ENCODE measurements around the gene PTHLH. TPM values are rescaled to one million over a fixed set of nuclear protein-coding genes. Genes with fewer than 3 reads are reported as not detected.

The PTHLH gene
- total and polyA plus RNA-seq, 2 donors (not counting 3 experiments of a cell fraction or from before 2014, with no cell fraction given) = 0.60 to 0.65 TPM

DNA sequence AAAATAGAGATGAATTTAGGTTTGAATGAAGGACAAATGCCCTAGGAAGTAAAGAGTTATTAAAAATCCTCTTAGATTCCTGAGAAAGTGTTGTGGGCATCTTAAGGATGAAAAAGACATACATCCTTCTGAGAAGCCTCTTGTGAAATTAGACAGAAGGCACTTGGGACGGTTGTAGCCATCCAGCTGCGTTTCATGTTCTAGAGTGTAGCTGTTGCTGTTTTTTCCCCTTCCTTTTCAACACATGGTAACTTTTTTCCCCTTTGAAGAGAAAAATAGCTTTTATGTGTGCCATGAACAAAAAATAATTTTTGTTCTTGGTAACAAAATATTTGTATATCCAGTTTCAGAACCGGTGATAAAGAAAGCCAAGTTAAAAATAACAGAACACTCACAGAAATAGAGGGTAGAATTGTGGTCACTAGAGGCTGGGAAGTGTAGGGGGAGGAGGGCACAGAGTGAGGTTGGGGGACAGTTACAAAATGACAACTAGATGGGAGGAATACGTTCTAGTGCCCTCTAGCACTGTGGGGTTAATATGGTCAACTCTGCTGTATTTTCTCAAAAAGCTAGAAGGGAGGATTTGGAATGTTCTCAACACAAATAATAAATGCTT is 58.4 kb downstream of the PTHLH start:
- Histone ChIP-seq H3K36me3 (ENCODE audit: control insufficient read depth in 2 of 2, extremely low read depth in 1 of 2, insufficient read depth in 2 of 2, low read length in 2 of 2) (no peaks in the 10 kb centered on the region), H3K9me1 (replicated peaks; ENCODE audit: control insufficient read depth, extremely low read depth, insufficient read depth, low read length) (no peaks in the 10 kb centered on the region), H3K9ac (replicated peaks; ENCODE audit: extremely low read depth, insufficient read depth, low read length) (no peak overlapping the region), H4K20me1 (replicated peaks; ENCODE audit: control insufficient read depth, extremely low read depth, insufficient read depth, low read length) (no peaks in the 10 kb centered on the region), H3K79me2 (ENCODE audit: control insufficient read depth, insufficient read depth, low read length) (no peaks in the 10 kb centered on the region), H3K27ac (ENCODE audit: insufficient read depth, low read depth, low read length) (no peak overlapping the region), H2AFZ (ENCODE audit: low read depth, low read length) (no peak overlapping the region), H3K4me2 (ENCODE audit: insufficient read depth, low read length) (no peak overlapping the region), H3K9me3 (replicated peaks; ENCODE audit: control insufficient read depth, insufficient read depth, low read length) (no peaks in the 10 kb centered on the region), H3K4me3 (replicated peaks in 1 of 3; ENCODE audit: insufficient read depth in 1 of 3, low read depth in 1 of 3, low read length in 3 of 3) (no peak overlapping the region), H3K4me1 (ENCODE audit: control insufficient read depth, extremely low read depth, insufficient read depth, low read length) (no peaks in the 10 kb centered on the region), H3K27me3 (ENCODE audit: control insufficient read depth in 2 of 2, insufficient read depth in 2 of 2, low read length in 2 of 2) (no peaks in the 10 kb centered on the region)
- no TSS peak for BruUV-seq (replicated peaks)
- intact Hi-C loops (cut with micrococcal nuclease) (no loop called here), dilution Hi-C loops (cut with MboI; ENCODE audit: extremely low pct_ligation_motif_present, low sequenced_read_pairs) (no loop called here)
- CTCF ChIA-PET = interaction anchor here (0.8 kb wide), 1 partner anchor 27 kb away, joined by 3 read pairs; no protein-coding TSS in a partner anchor
- no peak for TF ChIP-seq POLR2AphosphoS5 (IDR thresholded peaks at IDR 0.05; ENCODE audit: insufficient read depth, low read depth, low read length)
- no peak for TF ChIP-seq JUN (IDR thresholded peaks at IDR 0.05; ENCODE audit: borderline replicate concordance, insufficient read depth, insufficient read length, low read depth)
- no peak for TF ChIP-seq POLR2A (IDR thresholded peaks at IDR 0.05; ENCODE audit: low read depth, low read length)
- no peak for TF ChIP-seq FOS (IDR thresholded peaks at IDR 0.05; ENCODE audit: borderline replicate concordance, insufficient read depth, low read length)
- no peak for TF ChIP-seq MYC (IDR thresholded peaks at IDR 0.05; ENCODE audit: low read depth, low read length)
- TF ChIP-seq, protein P1, sequence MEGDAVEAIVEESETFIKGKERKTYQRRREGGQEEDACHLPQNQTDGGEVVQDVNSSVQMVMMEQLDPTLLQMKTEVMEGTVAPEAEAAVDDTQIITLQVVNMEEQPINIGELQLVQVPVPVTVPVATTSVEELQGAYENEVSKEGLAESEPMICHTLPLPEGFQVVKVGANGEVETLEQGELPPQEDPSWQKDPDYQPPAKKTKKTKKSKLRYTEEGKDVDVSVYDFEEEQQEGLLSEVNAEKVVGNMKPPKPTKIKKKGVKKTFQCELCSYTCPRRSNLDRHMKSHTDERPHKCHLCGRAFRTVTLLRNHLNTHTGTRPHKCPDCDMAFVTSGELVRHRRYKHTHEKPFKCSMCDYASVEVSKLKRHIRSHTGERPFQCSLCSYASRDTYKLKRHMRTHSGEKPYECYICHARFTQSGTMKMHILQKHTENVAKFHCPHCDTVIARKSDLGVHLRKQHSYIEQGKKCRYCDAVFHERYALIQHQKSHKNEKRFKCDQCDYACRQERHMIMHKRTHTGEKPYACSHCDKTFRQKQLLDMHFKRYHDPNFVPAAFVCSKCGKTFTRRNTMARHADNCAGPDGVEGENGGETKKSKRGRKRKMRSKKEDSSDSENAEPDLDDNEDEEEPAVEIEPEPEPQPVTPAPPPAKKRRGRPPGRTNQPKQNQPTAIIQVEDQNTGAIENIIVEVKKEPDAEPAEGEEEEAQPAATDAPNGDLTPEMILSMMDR (IDR thresholded peaks at IDR 0.05; ENCODE audit: extremely low read depth in 1 of 2, insufficient read depth in 1 of 2, low read depth in 1 of 2, low read length in 2 of 2) = no peak
- no peak for TF ChIP-seq GATA2 (IDR thresholded peaks at IDR 0.05; ENCODE audit: insufficient read depth, insufficient read length, low read depth, low read length)
- TF ChIP-seq, protein P2, sequence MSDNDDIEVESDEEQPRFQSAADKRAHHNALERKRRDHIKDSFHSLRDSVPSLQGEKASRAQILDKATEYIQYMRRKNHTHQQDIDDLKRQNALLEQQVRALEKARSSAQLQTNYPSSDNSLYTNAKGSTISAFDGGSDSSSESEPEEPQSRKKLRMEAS (IDR thresholded peaks at IDR 0.05; ENCODE audit: insufficient read depth, insufficient read length) = no peak
- no peak for TF ChIP-seq EZH2 (IDR thresholded peaks at IDR 0.05; ENCODE audit: borderline replicate concordance, low read depth, low read length, severe bottlenecking)
- POLR2A ChIA-PET = no interaction called here
- FAIRE-seq = no peak
- DNase-seq (ENCODE audit: low read depth, low spot score) = no peak
